Activated naive CD4-positive, alpha-beta T cell treated with anti-CD3 and anti-CD28 coated beads, Interleukin-2, amount 50 U/mL, for 24 hours (primary cell): ENCODE results near the gene CDKL4.
"Not testable (repeated sequence)": the region's sequence is repeated elsewhere in the genome, so short reads cannot be mapped to it uniquely, and the experiment has no call there.

Experiments
- H3K27ac Mint-ChIP-seq: one replicate; pipeline ENCODE4 v1.8.0; 2021; ENCODE audit warnings: mild to moderate bottlenecking, mixed read lengths
- H3K27me3 Mint-ChIP-seq: one replicate; pipeline ENCODE4 v1.8.0; 2021; ENCODE audit warnings: mixed read lengths
- H3K36me3 Mint-ChIP-seq: one replicate; pipeline ENCODE4 v1.8.0; 2021; ENCODE audit warnings: mixed read lengths
- H3K4me1 Mint-ChIP-seq: one replicate; pipeline ENCODE4 v1.8.0; 2021; ENCODE audit warnings: mixed read lengths
- H3K4me3 Mint-ChIP-seq: one replicate; pipeline ENCODE4 v1.8.0; 2021; ENCODE audit warnings: mild to moderate bottlenecking, mixed read lengths
- H3K9me3 Mint-ChIP-seq: one replicate; pipeline ENCODE4 v1.8.0; 2021; ENCODE audit warnings: mixed read lengths

CDKL4 gene

GRCh38 chr2:39174022-39174421 lies 69.7 kb downstream of the CDKL4 start:
- Mint-ChIP-seq H3K27me3 (no peaks in the 10 kb centered on the region), H3K36me3 (no peaks in the 10 kb centered on the region), H3K9me3 (no peaks in the 10 kb centered on the region), H3K27ac (no peak overlapping the region), H3K4me3 (no peak overlapping the region), H3K4me1 (no peaks in the 10 kb centered on the region)

DNA sequence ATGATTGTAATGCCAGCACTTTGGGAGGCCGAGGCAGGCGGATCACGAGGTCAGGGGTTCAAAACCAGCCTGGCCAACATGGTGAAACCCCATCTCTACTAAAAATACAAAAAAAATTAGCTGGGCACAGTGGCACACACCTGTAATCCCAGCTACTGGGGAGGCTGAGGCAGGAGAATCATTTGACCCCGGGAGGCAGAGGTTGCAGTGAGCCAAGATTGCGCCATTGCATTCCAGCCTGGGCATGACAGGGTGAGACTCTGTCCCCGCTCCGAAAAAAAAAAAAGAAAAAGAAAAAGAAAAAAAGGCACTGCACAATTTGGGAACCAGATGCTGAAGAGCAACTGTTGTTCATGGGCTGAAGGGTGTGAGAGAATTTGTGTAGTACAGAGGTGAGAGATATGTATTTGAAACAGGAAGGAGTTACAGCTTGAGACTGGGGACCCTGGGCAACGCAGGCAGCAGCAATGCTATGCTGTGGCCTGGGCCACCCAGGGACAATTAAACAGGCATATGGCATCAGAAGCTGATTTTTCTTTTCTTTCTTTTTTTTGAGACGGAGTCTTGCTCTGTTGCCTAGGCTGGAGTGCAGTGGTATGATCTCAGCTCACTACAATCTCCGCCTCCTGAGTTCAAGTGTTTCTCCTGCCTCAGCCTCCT lies 71.6 kb downstream of the CDKL4 start:
- H3K36me3 Mint-ChIP-seq, H3K27me3 Mint-ChIP-seq, H3K4me1 Mint-ChIP-seq, H3K27ac Mint-ChIP-seq, H3K4me3 Mint-ChIP-seq, H3K9me3 Mint-ChIP-seq: not testable (repeated sequence)

- no peaks in the 10 kb centered on the region for H3K27me3 Mint-ChIP-seq
- no peaks in the 10 kb centered on the region for H3K9me3 Mint-ChIP-seq
- H3K27ac Mint-ChIP-seq, result no peak overlapping the region
- H3K4me1 Mint-ChIP-seq, result peaks cover 7% of the 10 kb centered on the region
- no peak overlapping the region for H3K4me3 Mint-ChIP-seq
- H3K36me3 Mint-ChIP-seq, result no peaks in the 10 kb centered on the region
Measured at GRCh38 chr2:39171621-39172020, 72.1 kb downstream of the CDKL4 start.

- Mint-ChIP-seq H3K27ac (no peak overlapping the region), H3K27me3 (no peaks in the 10 kb centered on the region)
Measured at GRCh38 chr2:39164089-39164488, 79.7 kb downstream of the CDKL4 start.

DNA sequence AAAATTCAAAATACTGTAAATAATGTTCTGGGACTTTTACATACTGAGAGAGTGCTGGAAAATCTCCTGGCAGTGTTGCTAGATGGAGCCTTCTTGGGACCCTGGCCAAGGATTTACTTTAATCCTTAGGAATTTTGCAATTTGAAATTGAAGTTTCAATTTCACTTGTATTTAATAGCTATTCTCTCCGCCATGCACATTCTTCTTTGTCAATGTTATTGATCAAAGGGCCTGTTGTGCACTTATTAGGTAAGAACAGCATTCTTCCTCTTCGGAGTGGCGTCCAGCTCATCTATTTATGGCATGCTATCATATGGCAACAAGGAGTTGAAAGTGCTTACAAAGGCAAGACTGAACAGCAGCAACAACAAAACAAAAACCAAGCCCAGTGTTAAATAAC lies 82.8 kb downstream of the CDKL4 start:
- no peaks in the 10 kb centered on the region for H3K27me3 Mint-ChIP-seq
- no peak overlapping the region for H3K4me3 Mint-ChIP-seq
- H3K27ac Mint-ChIP-seq, result no peak overlapping the region
- no peaks in the 10 kb centered on the region for H3K4me1 Mint-ChIP-seq
- H3K9me3 Mint-ChIP-seq, result no peaks in the 10 kb centered on the region
- H3K36me3 Mint-ChIP-seq, result no peaks in the 10 kb centered on the region

More at GRCh38 chr2:39164089-39164488, 79.7 kb downstream of the CDKL4 start:
- H3K4me1 Mint-ChIP-seq, result peaks cover 7% of the 10 kb centered on the region
- H3K36me3 Mint-ChIP-seq, result no peaks in the 10 kb centered on the region
- no peaks in the 10 kb centered on the region for H3K9me3 Mint-ChIP-seq
- H3K4me3 Mint-ChIP-seq, result no peak overlapping the region

- no peaks in the 10 kb centered on the region for H3K27me3 Mint-ChIP-seq
- no peak overlapping the region for H3K4me3 Mint-ChIP-seq
- H3K27ac Mint-ChIP-seq, result no peak overlapping the region
- H3K4me1 Mint-ChIP-seq, result no peaks in the 10 kb centered on the region
- no peaks in the 10 kb centered on the region for H3K36me3 Mint-ChIP-seq
- H3K9me3 Mint-ChIP-seq, result no peaks in the 10 kb centered on the region
Measured at GRCh38 chr2:39159283-39159682, 84.5 kb downstream of the CDKL4 start.

- H3K4me1 Mint-ChIP-seq, result no peaks in the 10 kb centered on the region
- H3K27me3 Mint-ChIP-seq, result no peaks in the 10 kb centered on the region
- no peaks in the 10 kb centered on the region for H3K36me3 Mint-ChIP-seq
- no peak overlapping the region for H3K27ac Mint-ChIP-seq
- H3K9me3 Mint-ChIP-seq, result no peaks in the 10 kb centered on the region
- H3K4me3 Mint-ChIP-seq, result no peak overlapping the region
Measured at GRCh38 chr2:39158351-39158750, 85.4 kb downstream of the CDKL4 start.

- no peaks in the 10 kb centered on the region for H3K9me3 Mint-ChIP-seq
- H3K27me3 Mint-ChIP-seq, result no peaks in the 10 kb centered on the region
- no peak overlapping the region for H3K4me3 Mint-ChIP-seq
- H3K4me1 Mint-ChIP-seq, result no peaks in the 10 kb centered on the region
- no peak overlapping the region for H3K27ac Mint-ChIP-seq
- H3K36me3 Mint-ChIP-seq, result no peaks in the 10 kb centered on the region
Measured at GRCh38 chr2:39156846-39157245, 86.9 kb downstream of the CDKL4 start.

- H3K4me1 Mint-ChIP-seq, result no peaks in the 10 kb centered on the region
- no peaks in the 10 kb centered on the region for H3K9me3 Mint-ChIP-seq
- H3K4me3 Mint-ChIP-seq, result no peak overlapping the region
Measured at GRCh38 chr2:39156107-39156506, 87.7 kb downstream of the CDKL4 start.

GRCh38 chr2:39155573-39155972 lies 88.2 kb downstream of the CDKL4 start:
- not testable (repeated sequence) for H3K27me3 Mint-ChIP-seq, H3K27ac Mint-ChIP-seq, H3K4me1 Mint-ChIP-seq, H3K36me3 Mint-ChIP-seq, H3K9me3 Mint-ChIP-seq, H3K4me3 Mint-ChIP-seq

More at GRCh38 chr2:39156107-39156506, 87.7 kb downstream of the CDKL4 start:
- Mint-ChIP-seq H3K36me3 (no peaks in the 10 kb centered on the region), H3K27me3 (no peaks in the 10 kb centered on the region), H3K27ac (no peak overlapping the region)

DNA sequence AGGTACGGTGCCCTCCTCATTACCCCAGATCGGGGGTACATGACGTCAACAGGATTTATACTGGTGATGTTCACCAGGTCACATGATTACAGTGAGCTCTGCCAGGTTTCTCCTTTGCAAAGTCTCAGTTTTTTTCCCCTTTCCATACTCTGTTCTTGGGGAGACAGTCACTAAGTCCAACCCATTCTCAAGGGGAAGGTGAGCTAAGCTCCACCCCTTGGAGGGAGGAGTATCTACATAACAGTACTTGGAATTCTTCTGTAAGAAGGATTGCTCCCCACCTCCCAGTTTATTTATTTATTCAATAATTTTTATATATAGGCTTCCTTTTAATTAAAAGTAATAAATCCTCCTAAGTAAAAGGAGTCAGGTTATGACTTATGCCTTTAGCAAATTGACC lies 88.8 kb downstream of the CDKL4 start:
- Mint-ChIP-seq H3K9me3 (no peaks in the 10 kb centered on the region), H3K4me3 (no peak overlapping the region), H3K36me3 (no peaks in the 10 kb centered on the region), H3K27me3 (no peaks in the 10 kb centered on the region), H3K27ac (no peak overlapping the region), H3K4me1 (no peaks in the 10 kb centered on the region)

GRCh38 chr2:39153312-39153711 lies 90.5 kb downstream of the CDKL4 start:
- no peak overlapping the region for H3K4me3 Mint-ChIP-seq

GRCh38 chr2:39152504-39152903 lies 91.3 kb downstream of the CDKL4 start:
- Mint-ChIP-seq H3K27ac (no peak overlapping the region), H3K4me3 (no peak overlapping the region), H3K27me3 (no peaks in the 10 kb centered on the region), H3K9me3 (no peaks in the 10 kb centered on the region), H3K36me3 (no peaks in the 10 kb centered on the region), H3K4me1 (no peaks in the 10 kb centered on the region)

More at GRCh38 chr2:39153312-39153711, 90.5 kb downstream of the CDKL4 start:
- Mint-ChIP-seq H3K27me3 (no peaks in the 10 kb centered on the region), H3K36me3 (no peaks in the 10 kb centered on the region), H3K9me3 (no peaks in the 10 kb centered on the region), H3K4me1 (no peaks in the 10 kb centered on the region), H3K27ac (no peak overlapping the region)

GRCh38 chr2:39150890-39151497 lies 92.8 kb downstream of the CDKL4 start:
- Mint-ChIP-seq H3K4me1 (no peaks in the 10 kb centered on the region), H3K27me3 (no peaks in the 10 kb centered on the region), H3K9me3 (no peaks in the 10 kb centered on the region), H3K4me3 (no peak overlapping the region), H3K27ac (no peak overlapping the region), H3K36me3 (no peaks in the 10 kb centered on the region)

DNA sequence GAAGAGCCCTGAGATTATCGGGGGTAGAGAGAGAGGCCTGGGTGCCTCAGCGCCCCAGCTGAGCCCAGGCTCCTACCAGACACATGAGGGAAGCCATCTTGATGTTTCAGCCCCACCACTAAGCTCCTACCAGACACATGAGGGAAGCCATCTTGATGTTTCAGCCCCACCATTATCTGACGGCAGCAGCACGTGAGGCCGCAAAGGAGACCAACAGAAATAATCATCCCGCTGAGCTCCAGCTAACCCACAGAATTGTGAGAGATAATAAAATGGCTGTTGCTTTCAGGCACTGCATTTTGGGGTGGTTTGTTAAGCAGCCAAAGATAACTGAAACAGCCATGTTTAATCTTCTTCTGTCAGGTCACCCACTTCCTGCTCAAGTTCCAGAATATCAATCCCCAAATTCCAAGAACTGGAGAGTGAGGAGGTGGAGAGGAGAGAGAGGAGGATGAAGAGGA lies 93.6 kb downstream of the CDKL4 start:
- Mint-ChIP-seq H3K9me3 (no peaks in the 10 kb centered on the region), H3K4me1 (no peaks in the 10 kb centered on the region), H3K36me3 (no peaks in the 10 kb centered on the region), H3K4me3 (no peak overlapping the region), H3K27ac (no peak overlapping the region), H3K27me3 (no peaks in the 10 kb centered on the region)

- Mint-ChIP-seq H3K36me3 (no peaks in the 10 kb centered on the region), H3K4me3 (no peak overlapping the region), H3K4me1 (peaks cover 4% of the 10 kb centered on the region), H3K27me3 (no peaks in the 10 kb centered on the region), H3K27ac (no peak overlapping the region), H3K9me3 (no peaks in the 10 kb centered on the region)
Measured at GRCh38 chr2:39146630-39147029, 97.1 kb downstream of the CDKL4 start.
